K562 (cell line): ENCODE measurements around the gene KLK1. TPM values are rescaled to one million over a fixed set of nuclear protein-coding genes. Genes with fewer than 3 reads are reported as not detected.

ENCODE experiments used
- CBFA2T2 ChIP-seq: fragments of 450-650 bp; conservative IDR thresholded peaks from 2 replicates; pipeline ENCODE4 v1.6.1; 2017; ENCODE audit warnings: mild to moderate bottlenecking
- CBX5 ChIP-seq: IDR thresholded peaks from 2 replicates; pipeline ENCODE4 v1.6.1; 2014; ENCODE audit warnings: low read depth, borderline replicate concordance
- E2F8 ChIP-seq: fragments of 450-650 bp; IDR thresholded peaks from 2 replicates; pipeline ENCODE4 v1.7.1; 2018; ENCODE audit warnings: mild to moderate bottlenecking, low read depth; ENCODE audit not compliant: partially characterized antibody
- FUS ChIP-seq: fragments of 200-400 bp; formaldehyde crosslinking; optimal IDR thresholded peaks from 2 replicates; pipeline ENCODE3; 2017; ENCODE audit warnings: low read depth, low read length
- GABPB1 ChIP-seq: sonication (generic); formaldehyde crosslinking; IDR thresholded peaks from 2 replicates; pipeline ENCODE4 v1.8.0; 2022; ENCODE audit warnings: mild to moderate bottlenecking, missing genetic modification reagents
- HDAC8 ChIP-seq: fragments of 450-650 bp; IDR thresholded peaks from 2 replicates; pipeline ENCODE4 v1.6.1; 2016; ENCODE audit warnings: mild to moderate bottlenecking, missing genetic modification characterization, moderate library complexity, missing compliant biosample characterization
- JUN ChIP-seq, 2 experiments: sonication (generic) in 1 of 2; formaldehyde crosslinking in 1 of 2; IDR thresholded peaks; 2 replicates each; pipeline versions ENCODE4 v1.6.1 to v1.8.0; 2012 to 2022; ENCODE audit warnings: borderline replicate concordance in 2 of 2, mild to moderate bottlenecking in 2 of 2, improper control_type of control experiment in 1 of 2, low read depth in 1 of 2, low read length in 1 of 2, missing genetic modification reagents in 1 of 2
- NR1H2 ChIP-seq: sonication (generic); formaldehyde crosslinking; IDR thresholded peaks from 2 replicates; pipeline ENCODE4 v1.4.0; 2020; ENCODE audit warnings: mild to moderate bottlenecking, missing genetic modification reagents
- POLR2A ChIP-seq: fragments of 450-650 bp; conservative IDR thresholded peaks from 2 replicates; pipeline ENCODE4 v1.6.1; 2016
- SIN3B ChIP-seq: fragments of 450-650 bp; IDR thresholded peaks from 2 replicates; pipeline ENCODE4 v1.6.1; 2017; ENCODE audit warnings: low read depth, mild to moderate bottlenecking, moderate library complexity
- TBP ChIP-seq: optimal IDR thresholded peaks from 2 replicates; pipeline ENCODE3; 2011; ENCODE audit warnings: low read depth, low read length, improper control_type of control experiment
- ZBTB9 ChIP-seq: fragments of 450-650 bp; formaldehyde crosslinking; IDR thresholded peaks from 2 replicates; pipeline ENCODE4 v1.4.0; 2020; ENCODE audit warnings: mild to moderate bottlenecking, moderate library complexity
- ZFP36 ChIP-seq: fragments of 150-350 bp; IDR thresholded peaks from 2 replicates; pipeline ENCODE4 v1.6.1; 2018; ENCODE audit warnings: low read length, low read depth; ENCODE audit not compliant: partially characterized antibody
- ZKSCAN1 ChIP-seq: fragments of 150-350 bp; IDR thresholded peaks from 2 replicates; pipeline ENCODE4 v1.6.1; 2016; ENCODE audit warnings: low read depth, low read length
- ZNF217 ChIP-seq: sonication (generic); formaldehyde crosslinking; IDR thresholded peaks from 2 replicates; pipeline ENCODE4 v1.8.0; 2022; ENCODE audit warnings: mild to moderate bottlenecking, missing genetic modification reagents
- ZNF224 ChIP-seq: sonication (generic); formaldehyde crosslinking; IDR thresholded peaks from 2 replicates; pipeline ENCODE4 v1.8.0; 2022; ENCODE audit warnings: mild to moderate bottlenecking, missing genetic modification reagents
- ZNF232 ChIP-seq: sonication (generic); formaldehyde crosslinking; IDR thresholded peaks from 2 replicates; pipeline ENCODE4 v1.8.0; 2022; ENCODE audit warnings: mild to moderate bottlenecking, missing genetic modification reagents
- ZNF436 ChIP-seq: fragments of 250-450, 450-650 bp; sonication (Bioruptor Pico); formaldehyde crosslinking; IDR thresholded peaks from 2 replicates; pipeline ENCODE4 v1.7.0; 2020; ENCODE audit warnings: mild to moderate bottlenecking
- polyA plus RNA-seq, 8 experiments: library from polyadenylated mRNA; depleted of rRNA in 4 of 8; stranded (reverse) in 5 of 8; unstranded in 3 of 8; fragments of >200 nt; fragmentation: Nextera tagmentation in 2 of 8; fragmentation: Illumina TruSeq in 1 of 8; extraction: Ambion mirVana in 2 of 8; extraction: Trizol in 1 of 8; gene quantifications; 2 replicates each; pipeline versions ENCODE4 v1.2.1 to v1.2.3, GENCODE V29; 2011 to 2014; ENCODE audit warnings: inconsistent platforms in 1 of 8, missing spikeins in 1 of 8
- total RNA-seq, 7 experiments: library from RNA; depleted of rRNA in 6 of 7; stranded (reverse); fragments of >200 nt in 6 of 7; fragmentation: Illumina TruSeq in 2 of 7; extraction: Trizol in 2 of 7; gene quantifications; 2 replicates each; pipeline versions ENCODE4 v1.2.1 to v1.2.3, GENCODE V29; 2011 to 2021; ENCODE audit warnings: low replicate concordance in 1 of 7
- TF ChIP-seq, protein P1 (sequence below): fragments of 250-450 bp; sonication (Bioruptor Pico); IDR thresholded peaks from 2 replicates; pipeline ENCODE4 v1.4.0; 2020; ENCODE audit warnings: mild to moderate bottlenecking
- TF ChIP-seq, protein P2 (sequence below): fragments of 450-650 bp; formaldehyde crosslinking; conservative IDR thresholded peaks from 2 replicates; pipeline ENCODE4 v1.4.0; 2022; ENCODE audit warnings: mild to moderate bottlenecking, missing genetic modification characterization
- TF ChIP-seq, protein P3 (sequence below): sonication (generic); formaldehyde crosslinking; IDR thresholded peaks from 2 replicates; pipeline ENCODE4 v1.9.0; 2022; ENCODE audit warnings: mild to moderate bottlenecking, missing genetic modification reagents

Gene KLK1
- total and polyA plus RNA-seq, 9 of the 15 experiments (the other 6 are each of a cell fraction or from before 2014, with no cell fraction given), result 0.87 to 15.4 (median 9.1) TPM

GRCh38 chr19:50870417-50871089, 47.0 kb upstream of the KLK1 start (continued):
- TF ChIP-seq SIN3B (peak; percentile 60; the same call in 1 of the 2 replicates), ZKSCAN1 (peak; percentile 63; the same call in 1 of the 2 replicates), E2F8 (peak; percentile 84), NR1H2 (CRISPR knock-in tag) (no peak), HDAC8 (tag) (0 out of 2 replicates have a peak, but pooled peaks have one; percentile 23), GABPB1 (CRISPR knock-in tag) (peak; percentile 86), ZBTB9 (CRISPR knock-in tag) (0 out of 2 replicates have a peak, but pooled peaks have one; percentile 22), ZFP36 (peak; percentile 2), ZNF436 (CRISPR knock-in tag) (no peak), CBX5 (peak; percentile 75; the same call in 1 of the 2 replicates), JUN (IDR thresholded peaks at IDR 0.05; ENCODE audit: borderline replicate concordance, low read depth, low read length) (peak; percentile 88), JUN (CRISPR knock-in tag; IDR thresholded peaks at IDR 0.05; ENCODE audit: borderline replicate concordance) (0 out of 2 replicates have a peak, but pooled peaks have one; percentile 26), FUS (no peak), CBFA2T2 (no peak), POLR2A (peak; percentile 42; the same call in 1 of the 2 replicates), ZNF232 (CRISPR knock-in tag) (no peak), ZNF224 (no peak), TBP (no peak), ZNF217 (CRISPR knock-in tag) (no peak)
- TF ChIP-seq, protein P1, sequence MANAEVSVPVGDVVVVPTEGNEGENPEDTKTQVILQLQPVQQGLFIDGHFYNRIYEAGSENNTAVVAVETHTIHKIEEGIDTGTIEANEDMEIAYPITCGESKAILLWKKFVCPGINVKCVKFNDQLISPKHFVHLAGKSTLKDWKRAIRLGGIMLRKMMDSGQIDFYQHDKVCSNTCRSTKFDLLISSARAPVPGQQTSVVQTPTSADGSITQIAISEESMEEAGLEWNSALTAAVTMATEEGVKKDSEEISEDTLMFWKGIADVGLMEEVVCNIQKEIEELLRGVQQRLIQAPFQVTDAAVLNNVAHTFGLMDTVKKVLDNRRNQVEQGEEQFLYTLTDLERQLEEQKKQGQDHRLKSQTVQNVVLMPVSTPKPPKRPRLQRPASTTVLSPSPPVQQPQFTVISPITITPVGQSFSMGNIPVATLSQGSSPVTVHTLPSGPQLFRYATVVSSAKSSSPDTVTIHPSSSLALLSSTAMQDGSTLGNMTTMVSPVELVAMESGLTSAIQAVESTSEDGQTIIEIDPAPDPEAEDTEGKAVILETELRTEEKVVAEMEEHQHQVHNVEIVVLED (CRISPR knock-in tag), result peak; percentile 75; the same call in 1 of the 2 replicates
- TF ChIP-seq, protein P2, sequence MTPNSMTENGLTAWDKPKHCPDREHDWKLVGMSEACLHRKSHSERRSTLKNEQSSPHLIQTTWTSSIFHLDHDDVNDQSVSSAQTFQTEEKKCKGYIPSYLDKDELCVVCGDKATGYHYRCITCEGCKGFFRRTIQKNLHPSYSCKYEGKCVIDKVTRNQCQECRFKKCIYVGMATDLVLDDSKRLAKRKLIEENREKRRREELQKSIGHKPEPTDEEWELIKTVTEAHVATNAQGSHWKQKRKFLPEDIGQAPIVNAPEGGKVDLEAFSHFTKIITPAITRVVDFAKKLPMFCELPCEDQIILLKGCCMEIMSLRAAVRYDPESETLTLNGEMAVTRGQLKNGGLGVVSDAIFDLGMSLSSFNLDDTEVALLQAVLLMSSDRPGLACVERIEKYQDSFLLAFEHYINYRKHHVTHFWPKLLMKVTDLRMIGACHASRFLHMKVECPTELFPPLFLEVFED (CRISPR knock-in tag), result no peak
- TF ChIP-seq, protein P3, sequence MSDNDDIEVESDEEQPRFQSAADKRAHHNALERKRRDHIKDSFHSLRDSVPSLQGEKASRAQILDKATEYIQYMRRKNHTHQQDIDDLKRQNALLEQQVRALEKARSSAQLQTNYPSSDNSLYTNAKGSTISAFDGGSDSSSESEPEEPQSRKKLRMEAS (CRISPR knock-in tag), result peak; percentile 79
